IPS DF 6.9 (cell line): Measurements from ENCODE around the gene TCF4.

Experiments
- DNase-seq: peaks from one replicate; pipeline ENCODE4 v3.0.0-alpha.2; 2013; ENCODE audit warnings: low read depth, low spot score
- H3K27ac ChIP-seq: one replicate; pipeline ENCODE4 v1.5.1; 2013; ENCODE audit warnings: low read length, control low read depth
- H3K27me3 ChIP-seq: 2 replicates; pipeline ENCODE4 v1.6.1; 2013; ENCODE audit warnings: mild to moderate bottlenecking, low read length; ENCODE audit not compliant: control insufficient read depth, insufficient read depth
- H3K36me3 ChIP-seq: 2 replicates; pipeline ENCODE4 v1.6.1; 2013; ENCODE audit warnings: low read length; ENCODE audit not compliant: control insufficient read depth, insufficient read depth
- H3K4me1 ChIP-seq: 2 replicates; pipeline ENCODE4 v1.6.1; 2013; ENCODE audit warnings: low read length; ENCODE audit not compliant: control insufficient read depth, insufficient read depth
- H3K4me3 ChIP-seq: 2 replicates; pipeline ENCODE4 v1.5.1; 2013; ENCODE audit warnings: mild to moderate bottlenecking, low read length
- H3K9me3 ChIP-seq: 2 replicates; pipeline ENCODE4 v1.6.1; 2013; ENCODE audit warnings: low read length, inconsistent platforms; ENCODE audit not compliant: control insufficient read depth, insufficient read depth
- WGBS: extraction: QIAGEN DNeasy Blood & Tissue Kit; methylation state at CpG from one replicate; pipeline ENCODE4 v1.1.7; 2013; ENCODE audit warnings: mixed read lengths, missing lambda C conversion rate; ENCODE audit not compliant: insufficient read length, insufficient coverage; 5-methylcytosine and 5-hydroxymethylcytosine counted together

TCF4 gene

DNA sequence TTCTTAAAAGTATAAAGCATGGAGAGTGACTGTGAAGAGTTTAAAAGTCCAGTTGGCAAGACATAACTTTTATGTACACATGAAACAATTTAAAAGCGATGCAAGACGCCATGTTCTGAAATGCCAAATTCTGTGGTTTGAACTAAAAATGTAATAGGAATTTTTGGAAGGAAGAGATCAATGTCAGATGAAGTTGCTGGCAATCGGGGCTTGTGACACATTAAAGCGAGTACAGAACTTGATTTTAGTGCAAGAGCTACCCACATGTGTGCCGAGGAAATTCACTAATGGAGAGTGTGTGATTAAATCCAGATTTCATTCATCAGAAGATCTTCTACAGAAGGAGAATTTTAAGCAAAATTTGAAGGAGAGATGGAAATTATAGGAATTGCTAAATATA lies 408.6 kb downstream of the TCF4 start:
- no peak overlapping the region for H3K4me3 ChIP-seq
- H3K27ac ChIP-seq, result no peak overlapping the region
- no peaks in the 10 kb centered on the region for H3K27me3 ChIP-seq
- no peaks in the 10 kb centered on the region for H3K9me3 ChIP-seq
- no peak for DNase-seq
- no peaks in the 10 kb centered on the region for H3K36me3 ChIP-seq
- WGBS, result no CpG with 5 or more reads among the region's 5 CpGs
- H3K4me1 ChIP-seq, result no peaks in the 10 kb centered on the region

- no peaks in the 10 kb centered on the region for H3K36me3 ChIP-seq
- no peak for DNase-seq
- no peaks in the 10 kb centered on the region for H3K27me3 ChIP-seq
- no CpG with 5 or more reads among the region's 2 CpGs for WGBS
- no peaks in the 10 kb centered on the region for H3K9me3 ChIP-seq
- H3K4me1 ChIP-seq, result no peaks in the 10 kb centered on the region
- no peak overlapping the region for H3K4me3 ChIP-seq
- H3K27ac ChIP-seq, result no peak overlapping the region
Observed at GRCh38 chr18:55173291-55173690, 414.7 kb downstream of the TCF4 start.
